Measurements from ENCODE around the gene ACSS1. TPM values are rescaled to one million over a fixed set of nuclear protein-coding genes. Genes with fewer than 3 reads are reported as not detected.

The ACSS1 gene
- total and polyA plus RNA-seq, 2 donors from 2014 or later = 30.6 to 72.3 TPM

DNA sequence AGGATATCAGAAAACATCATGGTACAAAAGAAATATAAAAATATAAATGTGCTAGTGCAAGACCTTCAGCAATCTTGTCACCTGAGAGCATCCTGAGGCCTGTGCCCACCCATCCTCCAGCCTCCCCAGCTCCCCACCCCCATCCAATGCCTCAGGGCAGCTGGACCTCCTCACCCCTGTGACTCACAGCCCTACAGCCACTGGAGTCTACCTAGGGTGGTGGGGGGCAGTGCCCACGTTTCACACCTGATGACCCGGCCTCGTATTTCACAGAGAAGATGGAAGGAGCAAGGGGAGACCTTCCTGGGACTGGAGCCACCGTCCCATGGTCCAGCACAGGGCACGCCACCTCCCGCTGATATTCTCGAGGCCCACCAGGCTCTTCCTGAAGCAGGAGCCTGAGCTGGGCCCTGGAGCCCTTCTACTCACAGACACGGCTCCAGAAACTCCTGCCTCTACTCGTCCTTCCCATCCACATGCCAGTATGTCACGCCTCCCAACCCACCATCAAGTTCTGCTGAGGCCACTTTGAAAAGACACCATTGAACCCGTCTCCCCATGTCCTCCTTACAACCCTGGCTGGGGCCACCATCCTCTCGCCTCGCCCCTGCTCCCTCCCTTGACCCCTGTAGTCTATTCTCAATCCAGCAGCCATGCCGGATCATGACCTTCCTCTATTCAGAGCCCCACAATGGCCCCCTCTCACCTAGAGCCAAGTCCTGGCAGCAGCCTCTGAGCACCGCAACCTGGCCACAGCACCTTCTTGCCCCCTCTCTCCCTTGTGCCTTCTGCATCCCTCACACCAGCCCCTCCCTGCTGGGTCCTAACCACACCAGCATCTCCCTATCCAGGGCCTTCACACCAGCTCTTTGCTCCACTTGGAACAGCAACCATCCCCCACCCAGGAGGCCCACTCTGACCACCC is 78.6 kb downstream of the ACSS1 start:
- TF ChIP-seq, protein P1, sequence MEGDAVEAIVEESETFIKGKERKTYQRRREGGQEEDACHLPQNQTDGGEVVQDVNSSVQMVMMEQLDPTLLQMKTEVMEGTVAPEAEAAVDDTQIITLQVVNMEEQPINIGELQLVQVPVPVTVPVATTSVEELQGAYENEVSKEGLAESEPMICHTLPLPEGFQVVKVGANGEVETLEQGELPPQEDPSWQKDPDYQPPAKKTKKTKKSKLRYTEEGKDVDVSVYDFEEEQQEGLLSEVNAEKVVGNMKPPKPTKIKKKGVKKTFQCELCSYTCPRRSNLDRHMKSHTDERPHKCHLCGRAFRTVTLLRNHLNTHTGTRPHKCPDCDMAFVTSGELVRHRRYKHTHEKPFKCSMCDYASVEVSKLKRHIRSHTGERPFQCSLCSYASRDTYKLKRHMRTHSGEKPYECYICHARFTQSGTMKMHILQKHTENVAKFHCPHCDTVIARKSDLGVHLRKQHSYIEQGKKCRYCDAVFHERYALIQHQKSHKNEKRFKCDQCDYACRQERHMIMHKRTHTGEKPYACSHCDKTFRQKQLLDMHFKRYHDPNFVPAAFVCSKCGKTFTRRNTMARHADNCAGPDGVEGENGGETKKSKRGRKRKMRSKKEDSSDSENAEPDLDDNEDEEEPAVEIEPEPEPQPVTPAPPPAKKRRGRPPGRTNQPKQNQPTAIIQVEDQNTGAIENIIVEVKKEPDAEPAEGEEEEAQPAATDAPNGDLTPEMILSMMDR (IDR thresholded peaks at IDR 0.05; ENCODE audit: borderline replicate concordance, extremely low read depth, insufficient read depth) = no peak
- peaks cover 0 to 14% (median 13%) of the 10 kb centered on the region in 3 donors for H3K36me3 ChIP-seq (ENCODE audit: control insufficient read depth in 2 of 3, insufficient read depth in 3 of 3, low read length in 3 of 3)
- H3K27me3 ChIP-seq (ENCODE audit: control insufficient read depth, insufficient read depth, low read length) = no peaks in the 10 kb centered on the region
- H3K9me3 ChIP-seq (ENCODE audit: control insufficient read depth in 2 of 3, insufficient read depth in 1 of 3, low read length in 3 of 3) = peaks cover 0 to 7% (median 0%) of the 10 kb centered on the region in 3 donors
- DNase-seq (peak in 1 of 5 donors; percentile 5), FAIRE-seq (no peak)
- no peak overlapping the region for H3K9ac ChIP-seq (ENCODE audit: low read length in 3 of 3)
- H3K4me3 ChIP-seq (ENCODE audit: low read length in 3 of 3) = no peak overlapping the region
- H3K4me1 ChIP-seq (ENCODE audit: control insufficient read depth in 2 of 3, insufficient read depth in 2 of 3, low read depth in 1 of 3, low read length in 3 of 3) = no peaks in the 10 kb centered on the region
- H3K27ac ChIP-seq (ENCODE audit: low read depth in 2 of 2, low read length in 2 of 2) = no peak overlapping the region
- intact Hi-C loops (cut with DNase I) = no loop called here

DNA sequence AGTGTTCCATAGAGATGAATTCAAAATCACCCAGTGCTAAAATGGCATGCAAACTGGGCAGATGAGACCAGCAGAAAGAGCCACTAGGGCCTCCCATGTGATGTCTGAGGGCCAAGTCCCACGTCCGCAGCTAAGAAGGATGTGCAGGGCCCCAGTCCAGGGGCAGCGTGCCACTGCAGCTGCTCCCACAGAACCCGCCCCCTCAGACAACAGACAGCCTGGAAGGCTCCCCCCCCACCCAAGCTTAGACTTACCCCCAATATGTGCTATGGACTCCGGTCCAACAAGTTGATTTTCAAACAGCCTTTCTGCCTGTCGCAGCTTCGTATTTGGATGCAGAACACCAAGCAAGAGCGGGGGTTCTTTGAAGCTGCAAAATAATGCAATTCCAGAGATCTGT is 79.4 kb downstream of the ACSS1 start:
- intact Hi-C loops (cut with DNase I) = no loop called here

DNA sequence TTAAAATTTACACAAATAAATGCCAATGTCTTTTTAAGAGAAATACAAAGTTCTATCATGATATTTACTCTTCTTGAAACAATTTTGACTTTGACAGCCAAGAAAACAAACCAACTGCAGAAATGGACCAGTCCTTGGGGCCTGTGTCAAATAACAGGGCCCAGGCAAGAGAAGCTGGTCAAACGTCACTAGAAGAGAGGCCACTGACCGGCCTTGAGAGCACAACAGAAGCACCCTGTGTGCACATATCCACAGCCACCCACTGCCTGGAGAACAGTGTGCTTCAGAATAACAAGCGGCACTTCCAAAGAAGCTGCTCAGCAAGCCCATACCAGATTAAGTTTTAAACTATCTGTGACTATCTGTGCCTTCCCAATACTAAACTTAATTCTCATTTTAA is 80.1 kb downstream of the ACSS1 start:
- DNase-seq (no peak), FAIRE-seq (no peak)
- Histone ChIP-seq H3K27ac (ENCODE audit: low read depth in 2 of 2, low read length in 2 of 2) (no peak overlapping the region), H3K9me3 (ENCODE audit: control insufficient read depth in 2 of 3, insufficient read depth in 1 of 3, low read length in 3 of 3) (peaks cover 0 to 7% (median 0%) of the 10 kb centered on the region in 3 donors), H3K9ac (ENCODE audit: low read length in 3 of 3) (no peak overlapping the region), H3K27me3 (ENCODE audit: control insufficient read depth, insufficient read depth, low read length) (no peaks in the 10 kb centered on the region), H3K4me1 (ENCODE audit: control insufficient read depth in 2 of 3, insufficient read depth in 2 of 3, low read depth in 1 of 3, low read length in 3 of 3) (no peaks in the 10 kb centered on the region), H3K4me3 (ENCODE audit: low read length in 3 of 3) (no peak overlapping the region), H3K36me3 (ENCODE audit: control insufficient read depth in 2 of 3, insufficient read depth in 3 of 3, low read length in 3 of 3) (peaks cover 0 to 23% (median 17%) of the 10 kb centered on the region in 3 donors)
- intact Hi-C loops (cut with DNase I) = no loop called here
- TF ChIP-seq, protein P1 (IDR thresholded peaks at IDR 0.05; ENCODE audit: borderline replicate concordance, extremely low read depth, insufficient read depth) = no peak

More for the DNA sequence above, 79.4 kb downstream of the ACSS1 start:
- Histone ChIP-seq H3K9me3 (ENCODE audit: control insufficient read depth in 2 of 3, insufficient read depth in 1 of 3, low read length in 3 of 3) (peaks cover 0 to 7% (median 0%) of the 10 kb centered on the region in 3 donors), H3K27ac (ENCODE audit: low read depth in 2 of 2, low read length in 2 of 2) (no peak overlapping the region), H3K4me3 (ENCODE audit: low read length in 3 of 3) (no peak overlapping the region), H3K4me1 (ENCODE audit: control insufficient read depth in 2 of 3, insufficient read depth in 2 of 3, low read depth in 1 of 3, low read length in 3 of 3) (no peaks in the 10 kb centered on the region), H3K27me3 (ENCODE audit: control insufficient read depth, insufficient read depth, low read length) (no peaks in the 10 kb centered on the region), H3K36me3 (ENCODE audit: control insufficient read depth in 2 of 3, insufficient read depth in 3 of 3, low read length in 3 of 3) (peaks cover 0 to 16% (median 14%) of the 10 kb centered on the region in 3 donors), H3K9ac (ENCODE audit: low read length in 3 of 3) (no peak overlapping the region)
- FAIRE-seq = no peak
- TF ChIP-seq, protein P1 (IDR thresholded peaks at IDR 0.05; ENCODE audit: borderline replicate concordance, extremely low read depth, insufficient read depth) = no peak
- DNase-seq = no peak

Measured in kidney (tissue), 14 donors.